HL-60 (cell line): ENCODE measurements around the gene PALLD.

Experiments used
- DNase-seq, 2 experiments: peaks; one replicate each; pipeline ENCODE4 v3.0.0-alpha.2; 2010 to 2020; ENCODE audit warnings: low read depth in 1 of 2, low spot score in 1 of 2
- H3K27ac ChIP-seq: fragments of 250-450 bp; sonication (Bioruptor Pico); replicated peaks from 2 replicates; pipeline ENCODE4 v1.5.1; 2020; ENCODE audit warnings: mild to moderate bottlenecking, moderate library complexity
- H3K27me3 ChIP-seq: fragments of 250-450 bp; sonication (Bioruptor Pico); 2 replicates; pipeline ENCODE4 v1.5.1; 2021; ENCODE audit warnings: mild to moderate bottlenecking, moderate library complexity; ENCODE audit not compliant: insufficient read depth, poor library complexity, severe bottlenecking
- H3K4me3 ChIP-seq: replicated peaks from 2 replicates; pipeline ENCODE4 v1.5.1; 2011; ENCODE audit warnings: mild to moderate bottlenecking, control low read depth, low read length; ENCODE audit not compliant: insufficient read depth
- CTCF ChIP-seq: IDR thresholded peaks from one replicate; pipeline ENCODE4 v1.5.1; 2011; ENCODE audit warnings: low read length, control low read depth, inconsistent platforms; ENCODE audit not compliant: insufficient read depth
- GABPA ChIP-seq: IDR thresholded peaks from 2 replicates; pipeline ENCODE4 v1.6.1; 2012; ENCODE audit warnings: low read depth
- POLR2AphosphoS5 ChIP-seq: IDR thresholded peaks from 2 replicates; pipeline ENCODE4 v1.6.1; 2012; ENCODE audit warnings: low read depth
- SPI1 ChIP-seq: IDR thresholded peaks from 2 replicates; pipeline ENCODE4 v1.6.1; 2012; ENCODE audit warnings: low read depth, mild to moderate bottlenecking, borderline replicate concordance
- TF ChIP-seq, protein P1 (sequence below): IDR thresholded peaks from 2 replicates; pipeline ENCODE4 v1.6.1; 2012; ENCODE audit warnings: low read depth; ENCODE audit not compliant: insufficient replicate concordance

PALLD gene

DNA sequence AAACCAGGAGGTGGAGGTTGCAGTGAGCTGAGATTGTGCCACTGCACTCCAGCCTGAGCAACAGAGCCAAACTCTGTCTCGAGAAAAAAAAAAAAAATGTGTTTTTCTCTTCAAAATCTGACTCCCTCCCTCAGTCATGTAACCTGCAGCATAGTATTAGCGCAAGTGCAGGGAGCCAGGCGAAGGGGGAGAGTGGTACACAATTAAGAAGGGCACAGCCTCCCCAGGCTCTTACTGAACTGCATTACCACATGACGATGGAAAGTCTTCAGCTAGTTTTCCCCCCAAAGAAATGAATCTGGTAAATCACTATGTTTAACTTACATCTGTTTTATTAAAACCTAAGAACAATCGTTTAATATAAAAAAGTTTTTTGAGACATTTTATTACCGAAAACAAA lies 32.4 kb downstream of the PALLD start:
- DNase-seq = no peak
- no peak overlapping the region for H3K27ac ChIP-seq
- no peak overlapping the region for H3K4me3 ChIP-seq
- no peaks in the 10 kb centered on the region for H3K27me3 ChIP-seq
- TF ChIP-seq, protein P1, sequence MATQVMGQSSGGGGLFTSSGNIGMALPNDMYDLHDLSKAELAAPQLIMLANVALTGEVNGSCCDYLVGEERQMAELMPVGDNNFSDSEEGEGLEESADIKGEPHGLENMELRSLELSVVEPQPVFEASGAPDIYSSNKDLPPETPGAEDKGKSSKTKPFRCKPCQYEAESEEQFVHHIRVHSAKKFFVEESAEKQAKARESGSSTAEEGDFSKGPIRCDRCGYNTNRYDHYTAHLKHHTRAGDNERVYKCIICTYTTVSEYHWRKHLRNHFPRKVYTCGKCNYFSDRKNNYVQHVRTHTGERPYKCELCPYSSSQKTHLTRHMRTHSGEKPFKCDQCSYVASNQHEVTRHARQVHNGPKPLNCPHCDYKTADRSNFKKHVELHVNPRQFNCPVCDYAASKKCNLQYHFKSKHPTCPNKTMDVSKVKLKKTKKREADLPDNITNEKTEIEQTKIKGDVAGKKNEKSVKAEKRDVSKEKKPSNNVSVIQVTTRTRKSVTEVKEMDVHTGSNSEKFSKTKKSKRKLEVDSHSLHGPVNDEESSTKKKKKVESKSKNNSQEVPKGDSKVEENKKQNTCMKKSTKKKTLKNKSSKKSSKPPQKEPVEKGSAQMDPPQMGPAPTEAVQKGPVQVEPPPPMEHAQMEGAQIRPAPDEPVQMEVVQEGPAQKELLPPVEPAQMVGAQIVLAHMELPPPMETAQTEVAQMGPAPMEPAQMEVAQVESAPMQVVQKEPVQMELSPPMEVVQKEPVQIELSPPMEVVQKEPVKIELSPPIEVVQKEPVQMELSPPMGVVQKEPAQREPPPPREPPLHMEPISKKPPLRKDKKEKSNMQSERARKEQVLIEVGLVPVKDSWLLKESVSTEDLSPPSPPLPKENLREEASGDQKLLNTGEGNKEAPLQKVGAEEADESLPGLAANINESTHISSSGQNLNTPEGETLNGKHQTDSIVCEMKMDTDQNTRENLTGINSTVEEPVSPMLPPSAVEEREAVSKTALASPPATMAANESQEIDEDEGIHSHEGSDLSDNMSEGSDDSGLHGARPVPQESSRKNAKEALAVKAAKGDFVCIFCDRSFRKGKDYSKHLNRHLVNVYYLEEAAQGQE = no peak
- TF ChIP-seq SPI1 (no peak), POLR2AphosphoS5 (no peak)

DNA sequence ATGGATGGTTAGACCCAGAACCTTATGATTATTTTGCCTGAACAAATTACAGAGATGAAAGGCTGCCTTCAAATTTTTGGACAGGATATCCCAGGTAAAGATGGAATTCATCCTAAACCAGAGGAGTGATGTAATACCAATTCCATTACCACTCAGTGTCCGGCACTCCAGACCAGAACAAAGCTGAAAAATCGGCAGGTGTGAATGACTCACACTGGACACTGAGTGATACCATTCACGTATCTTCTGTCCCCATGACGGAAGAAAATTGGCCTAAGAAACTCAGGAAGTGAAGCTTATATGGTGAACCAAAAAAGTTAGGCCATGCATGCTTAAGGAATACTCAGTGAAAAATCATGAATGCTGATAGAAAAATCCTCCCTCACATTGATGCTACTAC lies 34.5 kb downstream of the PALLD start:
- Histone ChIP-seq H3K27me3 (no peaks in the 10 kb centered on the region), H3K27ac (no peak overlapping the region), H3K4me3 (no peak overlapping the region)
- TF ChIP-seq, protein P1 = no peak
- TF ChIP-seq CTCF = no peak
- TF ChIP-seq POLR2AphosphoS5 = no peak
- no peak for TF ChIP-seq SPI1
- no peak for TF ChIP-seq GABPA
- no peak for DNase-seq

DNA sequence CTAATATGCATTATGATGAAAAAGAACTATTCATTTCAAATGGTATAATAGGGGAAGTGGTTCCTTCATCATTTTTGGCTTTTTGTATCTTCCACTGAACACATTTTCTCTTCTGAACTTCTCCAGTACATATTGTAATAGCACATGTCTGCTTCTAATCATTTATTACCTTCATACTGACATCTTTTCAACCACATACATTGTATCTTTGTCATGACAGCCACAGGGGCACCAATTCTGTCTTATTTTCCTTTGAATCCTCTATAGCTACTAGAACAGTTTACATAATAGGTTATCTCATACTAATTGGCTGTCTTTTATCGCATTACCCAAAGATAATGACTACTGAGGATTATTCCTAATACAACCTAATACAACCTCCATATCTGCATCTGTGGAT lies 37.7 kb downstream of the PALLD start:
- Histone ChIP-seq H3K27ac (no peak overlapping the region), H3K27me3 (no peaks in the 10 kb centered on the region), H3K4me3 (no peak overlapping the region)
- DNase-seq = no peak
- TF ChIP-seq, protein P1 = no peak
- no peak for TF ChIP-seq POLR2AphosphoS5
- TF ChIP-seq SPI1 = no peak
- no peak for TF ChIP-seq CTCF
- no peak for TF ChIP-seq GABPA

- Histone ChIP-seq H3K27ac (no peak overlapping the region), H3K27me3 (no peaks in the 10 kb centered on the region), H3K4me3 (no peak overlapping the region)
- TF ChIP-seq SPI1 = no peak
- TF ChIP-seq, protein P1 = no peak
- no peak for TF ChIP-seq POLR2AphosphoS5
- no peak for TF ChIP-seq GABPA
- no peak for TF ChIP-seq CTCF
- no peak for DNase-seq
Measured at GRCh38 chr4:168535689-168536088, 38.8 kb downstream of the PALLD start.
